ENCODE results near the gene TEX11. TPM values are rescaled to one million over a fixed set of nuclear protein-coding genes. Genes with fewer than 3 reads are reported as not detected.
"Not testable (repeated sequence)": the region's sequence is repeated elsewhere in the genome, so short reads cannot be mapped to it uniquely, and the experiment has no call there.

TEX11 gene
- total and polyA plus RNA-seq, 11 donors = not detected

DNA sequence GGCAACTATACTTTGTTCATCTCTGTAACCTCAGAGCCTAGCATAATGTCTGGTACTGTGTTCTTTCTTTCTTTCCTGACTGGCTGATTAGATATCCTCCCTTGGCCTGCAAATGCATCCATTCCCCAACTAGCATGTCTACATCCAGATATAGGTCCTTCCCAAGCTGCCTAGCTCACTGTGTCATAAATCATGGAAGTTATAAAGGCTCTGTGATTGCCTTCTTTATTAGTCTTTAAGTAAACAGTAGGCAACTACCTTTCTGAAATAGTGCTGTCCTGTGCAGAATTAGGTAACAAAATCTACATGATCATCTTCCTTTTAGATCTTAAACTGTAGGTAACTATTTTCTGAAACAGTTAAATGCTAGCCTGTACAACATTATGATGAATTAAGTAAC lies 239.4 kb downstream of the TEX11 start:
- Histone ChIP-seq H3K9me3 (no peaks in the 10 kb centered on the region), H3K27me3 (peaks cover 0 to 9% (median 0%) of the 10 kb centered on the region in 9 donors), H3K27ac (no peak overlapping the region), H3K4me1 (no peaks in the 10 kb centered on the region), H3K36me3 (no peaks in the 10 kb centered on the region), H3K4me3 (no peak overlapping the region)
- TF ChIP-seq, protein P1, sequence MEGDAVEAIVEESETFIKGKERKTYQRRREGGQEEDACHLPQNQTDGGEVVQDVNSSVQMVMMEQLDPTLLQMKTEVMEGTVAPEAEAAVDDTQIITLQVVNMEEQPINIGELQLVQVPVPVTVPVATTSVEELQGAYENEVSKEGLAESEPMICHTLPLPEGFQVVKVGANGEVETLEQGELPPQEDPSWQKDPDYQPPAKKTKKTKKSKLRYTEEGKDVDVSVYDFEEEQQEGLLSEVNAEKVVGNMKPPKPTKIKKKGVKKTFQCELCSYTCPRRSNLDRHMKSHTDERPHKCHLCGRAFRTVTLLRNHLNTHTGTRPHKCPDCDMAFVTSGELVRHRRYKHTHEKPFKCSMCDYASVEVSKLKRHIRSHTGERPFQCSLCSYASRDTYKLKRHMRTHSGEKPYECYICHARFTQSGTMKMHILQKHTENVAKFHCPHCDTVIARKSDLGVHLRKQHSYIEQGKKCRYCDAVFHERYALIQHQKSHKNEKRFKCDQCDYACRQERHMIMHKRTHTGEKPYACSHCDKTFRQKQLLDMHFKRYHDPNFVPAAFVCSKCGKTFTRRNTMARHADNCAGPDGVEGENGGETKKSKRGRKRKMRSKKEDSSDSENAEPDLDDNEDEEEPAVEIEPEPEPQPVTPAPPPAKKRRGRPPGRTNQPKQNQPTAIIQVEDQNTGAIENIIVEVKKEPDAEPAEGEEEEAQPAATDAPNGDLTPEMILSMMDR (IDR thresholded peaks at IDR 0.05) = no peak
- no peak for TF ChIP-seq POLR2A (IDR thresholded peaks at IDR 0.05)
- no peak for ATAC-seq
- no peak for DNase-seq
- intact Hi-C loops (cut with DNase I) = loop anchor here in 3 of 10 donors (10.0 kb wide), 1 partner anchor 214 kb away; no protein-coding TSS in a partner anchor

DNA sequence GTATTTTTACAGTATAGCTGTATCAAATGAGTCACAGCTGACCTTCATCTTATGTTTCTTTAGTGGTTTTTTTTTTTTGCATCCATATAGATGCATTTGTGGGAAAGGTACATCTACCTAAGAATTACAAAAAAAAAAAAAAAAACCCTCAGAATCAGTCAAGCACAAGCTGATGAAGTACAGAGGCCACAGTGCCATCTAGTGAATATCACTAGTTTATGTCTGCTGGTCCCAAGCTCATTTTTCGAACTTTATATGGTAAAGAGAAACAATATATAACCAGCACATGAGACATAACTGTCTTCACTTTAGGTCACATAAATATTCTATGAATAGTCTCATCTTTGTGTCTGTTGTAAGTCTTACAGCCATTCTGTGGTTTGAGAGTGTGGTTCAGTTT lies 243.8 kb downstream of the TEX11 start:
- 9 to 37% (median 28%) methylated on average over 1 of the region's 1 CpG for WGBS, 4 donors
- TF ChIP-seq, protein P1 (IDR thresholded peaks at IDR 0.05) = peak in 7 of 12 donors; percentile 7 to 43 (median 24)
- TF ChIP-seq POLR2A (IDR thresholded peaks at IDR 0.05) = no peak
- H3K27me3 ChIP-seq = peaks cover 0 to 12% (median 0%) of the 10 kb centered on the region in 9 donors
- no peak for DNase-seq
- H3K36me3 ChIP-seq = no peaks in the 10 kb centered on the region
- H3K9me3 ChIP-seq = no peaks in the 10 kb centered on the region
- no peak overlapping the region for H3K27ac ChIP-seq
- no peaks in the 10 kb centered on the region for H3K4me1 ChIP-seq
- H3K4me3 ChIP-seq = no peak overlapping the region
- intact Hi-C loops (cut with DNase I) = loop anchor here in 5 of 10 donors (2.0 to 10.0 kb wide), 3 partner anchors 210 to 212 kb away; no protein-coding TSS in a partner anchor
- ATAC-seq = no peak

DNA sequence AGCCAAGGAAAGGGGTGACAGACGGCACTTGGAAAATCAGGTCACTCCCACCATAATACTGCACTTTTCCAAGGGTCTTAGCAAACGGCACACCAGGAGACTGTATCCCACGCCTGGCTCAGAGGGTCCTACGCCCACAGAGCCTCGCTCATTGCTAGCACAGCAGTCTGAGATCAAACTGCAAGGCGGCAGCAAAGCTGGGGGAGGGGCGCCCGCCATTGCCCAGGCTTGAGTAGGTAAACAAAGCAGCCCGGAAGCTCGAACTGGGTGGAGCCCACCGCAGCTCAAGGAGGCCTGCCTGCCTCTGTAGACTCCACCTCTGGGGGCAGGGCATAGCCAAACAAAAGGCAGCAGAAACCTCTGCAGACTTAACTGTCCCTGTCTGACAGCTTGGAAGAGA lies 247.4 kb downstream of the TEX11 start:
- intact Hi-C loops (cut with DNase I) = loop anchor here in 4 of 10 donors (5.0 to 10.0 kb wide), 2 partner anchors 206 to 209 kb away; no protein-coding TSS in a partner anchor
- not testable (repeated sequence) for H3K4me3 ChIP-seq, H3K27ac ChIP-seq, H3K9me3 ChIP-seq, H3K36me3 ChIP-seq, DNase-seq, H3K4me1 ChIP-seq, ATAC-seq
- 47 to 70% (median 65%) methylated on average over 7 to 11 of the region's 11 CpGs for WGBS, 4 donors
- peaks cover 0 to 12% (median 0%) of the 10 kb centered on the region in 9 donors for H3K27me3 ChIP-seq

DNA sequence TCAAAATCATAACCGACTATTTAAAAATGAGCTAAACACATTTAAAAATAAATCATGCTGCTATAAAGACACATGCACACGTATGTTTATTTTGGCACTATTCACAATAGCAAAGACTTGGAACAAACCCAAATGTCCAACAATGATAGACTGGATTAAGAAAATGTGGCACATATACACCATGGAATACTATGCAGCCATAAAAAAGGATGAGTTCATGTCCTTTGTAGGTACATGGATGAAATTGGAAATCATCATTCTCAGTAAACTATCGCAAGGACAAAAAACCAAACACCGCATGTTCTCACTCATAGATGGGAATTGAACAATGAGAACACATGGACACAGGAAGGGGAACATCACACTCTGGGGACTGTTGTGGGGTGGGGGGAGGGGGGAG lies 251.0 kb downstream of the TEX11 start:
- H3K27me3 ChIP-seq = peaks cover 0 to 11% (median 0%) of the 10 kb centered on the region in 9 donors
- DNase-seq; H3K9me3 ChIP-seq; H3K27ac ChIP-seq; H3K4me1 ChIP-seq; intact Hi-C loops (cut with DNase I); H3K4me3 ChIP-seq; H3K36me3 ChIP-seq; ATAC-seq: not testable (repeated sequence)
- 58 to 83% (median 80%) methylated on average over 2 to 4 of the region's 4 CpGs for WGBS, 4 donors

DNA sequence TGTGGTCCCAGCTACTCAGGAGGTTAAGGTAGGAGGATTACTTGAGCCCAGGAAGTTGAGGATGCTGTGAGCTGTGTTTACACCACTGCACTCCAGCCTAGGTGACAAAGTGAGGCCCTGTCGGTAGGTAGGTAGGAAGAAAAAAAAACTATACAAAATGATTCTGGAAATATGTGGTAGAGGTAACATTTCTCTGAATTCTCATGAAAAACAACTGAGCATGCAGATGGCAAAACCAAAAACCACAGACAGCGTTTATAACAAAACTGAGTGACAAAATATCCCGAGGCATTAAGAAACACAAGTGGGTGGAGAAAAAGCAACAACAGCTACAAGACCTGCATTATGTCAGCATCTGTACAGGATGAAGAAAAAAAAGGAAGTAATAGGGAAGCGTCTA lies 252.2 kb downstream of the TEX11 start:
- DNase-seq (no peak), ATAC-seq (no peak)
- TF ChIP-seq, protein P1 (IDR thresholded peaks at IDR 0.05) = no peak
- TF ChIP-seq POLR2A (IDR thresholded peaks at IDR 0.05) = no peak
- Histone ChIP-seq H3K36me3 (no peaks in the 10 kb centered on the region), H3K27ac (no peak overlapping the region), H3K4me1 (no peaks in the 10 kb centered on the region), H3K27me3 (peaks cover 0 to 11% (median 0%) of the 10 kb centered on the region in 9 donors), H3K9me3 (no peaks in the 10 kb centered on the region), H3K4me3 (no peak overlapping the region)
- intact Hi-C loops (cut with DNase I) = no loop called here
- 56 to 74% (median 66%) methylated on average over 4 of the region's 4 CpGs for WGBS, 4 donors

DNA sequence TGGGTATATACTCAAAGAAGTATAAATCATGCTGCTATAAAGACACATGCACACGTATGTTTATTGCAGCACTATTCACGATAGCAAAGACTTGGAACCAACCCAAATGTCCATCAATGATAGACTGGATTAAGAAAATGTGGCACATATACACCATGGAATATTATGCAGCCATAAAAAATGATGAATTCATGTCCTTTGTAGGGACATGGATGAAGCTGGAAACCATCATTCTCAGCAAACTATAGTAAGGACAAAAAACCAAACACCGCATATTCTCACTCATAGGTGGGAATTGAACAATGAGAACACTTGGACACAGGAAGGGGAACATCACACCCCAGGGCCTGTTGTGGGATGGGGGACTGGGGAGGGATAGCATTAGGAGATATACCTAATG lies 260.6 kb downstream of the TEX11 start:
- intact Hi-C loops (cut with DNase I); H3K27me3 ChIP-seq; ATAC-seq; H3K4me3 ChIP-seq; DNase-seq; H3K27ac ChIP-seq; H3K36me3 ChIP-seq; H3K4me1 ChIP-seq: not testable (repeated sequence)
- 86 to 92% (median 91%) methylated on average over 3 of the region's 3 CpGs for WGBS, 4 donors
- H3K9me3 ChIP-seq = peaks cover 0 to 34% (median 3%) of the 10 kb centered on the region in 12 donors

Data from heart left ventricle (tissue), 16 donors.